Measurements from ENCODE around the gene RPS6KA6.

DNA sequence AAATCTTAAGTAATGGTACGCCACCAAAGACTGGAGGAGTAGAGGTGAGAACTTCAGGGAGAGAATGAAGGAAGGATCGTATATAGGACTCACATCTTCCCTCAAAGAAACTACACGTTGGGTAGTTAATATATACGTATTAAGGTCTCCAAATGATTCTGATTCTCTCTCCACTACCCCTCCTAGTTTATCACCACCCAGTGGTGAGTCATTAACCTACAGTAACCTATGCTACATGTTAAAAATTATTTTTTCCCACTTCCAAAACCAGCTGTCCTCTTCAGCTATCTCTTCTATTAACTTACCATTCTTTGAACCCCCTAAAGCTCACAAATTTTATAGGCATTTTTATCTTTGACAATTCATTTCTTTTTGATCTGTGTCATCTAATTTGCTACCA, 69.7 kb downstream of the RPS6KA6 start:
- TF ChIP-seq, protein P1, sequence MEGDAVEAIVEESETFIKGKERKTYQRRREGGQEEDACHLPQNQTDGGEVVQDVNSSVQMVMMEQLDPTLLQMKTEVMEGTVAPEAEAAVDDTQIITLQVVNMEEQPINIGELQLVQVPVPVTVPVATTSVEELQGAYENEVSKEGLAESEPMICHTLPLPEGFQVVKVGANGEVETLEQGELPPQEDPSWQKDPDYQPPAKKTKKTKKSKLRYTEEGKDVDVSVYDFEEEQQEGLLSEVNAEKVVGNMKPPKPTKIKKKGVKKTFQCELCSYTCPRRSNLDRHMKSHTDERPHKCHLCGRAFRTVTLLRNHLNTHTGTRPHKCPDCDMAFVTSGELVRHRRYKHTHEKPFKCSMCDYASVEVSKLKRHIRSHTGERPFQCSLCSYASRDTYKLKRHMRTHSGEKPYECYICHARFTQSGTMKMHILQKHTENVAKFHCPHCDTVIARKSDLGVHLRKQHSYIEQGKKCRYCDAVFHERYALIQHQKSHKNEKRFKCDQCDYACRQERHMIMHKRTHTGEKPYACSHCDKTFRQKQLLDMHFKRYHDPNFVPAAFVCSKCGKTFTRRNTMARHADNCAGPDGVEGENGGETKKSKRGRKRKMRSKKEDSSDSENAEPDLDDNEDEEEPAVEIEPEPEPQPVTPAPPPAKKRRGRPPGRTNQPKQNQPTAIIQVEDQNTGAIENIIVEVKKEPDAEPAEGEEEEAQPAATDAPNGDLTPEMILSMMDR (IDR thresholded peaks at IDR 0.05 in 4 of 5, conservative IDR thresholded peaks at IDR 0.05 in 1 of 5): no peak
- TF ChIP-seq POLR2A (IDR thresholded peaks at IDR 0.05): no peak

Measured in gastrocnemius medialis (tissue), 4 donors.